Breast epithelium (tissue), 3 donors: ENCODE data around the gene LILRB1.
"Not testable (repeated sequence)": the region's sequence is repeated elsewhere in the genome, so short reads cannot be mapped to it uniquely, and the experiment has no call there.

Experiments used
- CTCF ChIP-seq, 3 donors: fragments of 450-650 bp; IDR thresholded peaks; one replicate each; pipeline ENCODE4 v1.5.1; 2016 to 2017; ENCODE audit warnings: antibody characterized with exemption in 3 of 3, mild to moderate bottlenecking in 3 of 3, moderate library complexity in 3 of 3
- POLR2AphosphoS5 ChIP-seq, 3 donors: sonication (generic); formaldehyde crosslinking; IDR thresholded peaks; one replicate each; pipeline ENCODE4 v1.6.1; 2017; ENCODE audit warnings: antibody characterized with exemption in 3 of 3

- TF ChIP-seq POLR2AphosphoS5, CTCF (IDR thresholded peaks at IDR 0.05): not testable (repeated sequence)
Observed at GRCh38 chr19:54627912-54628311, 2.4 kb upstream of the LILRB1 start.
